SK-N-SH (cell line): Measurements from ENCODE around the gene COQ6.

ENCODE experiments used
- EP300 ChIP-seq, 2 experiments: IDR thresholded peaks; 2 replicates each; pipeline versions ENCODE4 v1.4.0 to v1.6.1; 2012; ENCODE audit warnings: borderline replicate concordance in 1 of 2, low read depth in 1 of 2, low read length in 1 of 2
- MEF2A ChIP-seq: IDR thresholded peaks from 2 replicates; pipeline ENCODE4 v1.4.0; 2012; ENCODE audit warnings: low read depth, borderline replicate concordance
- RCOR1 ChIP-seq: fragments of 150-350 bp; IDR thresholded peaks from 2 replicates; pipeline ENCODE4 v1.6.1; 2017; ENCODE audit warnings: antibody characterized with exemption, low read length
- TCF12 ChIP-seq: IDR thresholded peaks from 2 replicates; pipeline ENCODE4 v1.4.0; 2012
- YY1 ChIP-seq: IDR thresholded peaks from 2 replicates; pipeline ENCODE4 v1.4.0; 2012; ENCODE audit warnings: low read depth, mild to moderate bottlenecking
- TF ChIP-seq, protein P1 (sequence below): fragments of 200-600 bp; sonication (generic); IDR thresholded peaks from 2 replicates; pipeline ENCODE4 v1.6.1; 2017; ENCODE audit warnings: antibody characterized with exemption, mild to moderate bottlenecking, moderate library complexity
- TF ChIP-seq, protein P2 (sequence below): IDR thresholded peaks from 2 replicates; pipeline ENCODE4 v1.4.0; 2012; ENCODE audit warnings: low read depth, borderline replicate concordance
- TF ChIP-seq, protein P3 (sequence below): IDR thresholded peaks from 2 replicates; pipeline ENCODE4 v1.6.1; 2012; ENCODE audit warnings: mild to moderate bottlenecking, low read depth, low read length, moderate library complexity

DNA sequence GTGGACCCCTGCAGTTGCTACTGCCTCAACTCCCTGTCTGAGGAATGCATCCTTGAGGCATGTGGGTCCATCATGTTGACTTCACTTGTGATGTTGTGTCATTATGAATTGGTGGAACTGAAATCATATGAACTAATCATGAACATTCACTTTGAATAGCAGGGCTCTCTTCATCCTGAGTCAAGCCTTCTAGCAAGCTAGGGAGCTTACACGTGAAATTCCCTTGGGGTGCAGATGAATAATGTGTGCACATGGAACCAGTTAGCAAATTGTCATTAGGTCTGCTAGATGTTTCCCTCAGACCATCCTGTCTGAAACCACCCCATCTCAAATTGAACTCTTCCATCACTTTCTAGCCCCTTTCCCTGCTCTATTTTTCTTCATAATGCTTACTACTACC is 3.6 kb downstream of the COQ6 start:
- TF ChIP-seq, protein P1, sequence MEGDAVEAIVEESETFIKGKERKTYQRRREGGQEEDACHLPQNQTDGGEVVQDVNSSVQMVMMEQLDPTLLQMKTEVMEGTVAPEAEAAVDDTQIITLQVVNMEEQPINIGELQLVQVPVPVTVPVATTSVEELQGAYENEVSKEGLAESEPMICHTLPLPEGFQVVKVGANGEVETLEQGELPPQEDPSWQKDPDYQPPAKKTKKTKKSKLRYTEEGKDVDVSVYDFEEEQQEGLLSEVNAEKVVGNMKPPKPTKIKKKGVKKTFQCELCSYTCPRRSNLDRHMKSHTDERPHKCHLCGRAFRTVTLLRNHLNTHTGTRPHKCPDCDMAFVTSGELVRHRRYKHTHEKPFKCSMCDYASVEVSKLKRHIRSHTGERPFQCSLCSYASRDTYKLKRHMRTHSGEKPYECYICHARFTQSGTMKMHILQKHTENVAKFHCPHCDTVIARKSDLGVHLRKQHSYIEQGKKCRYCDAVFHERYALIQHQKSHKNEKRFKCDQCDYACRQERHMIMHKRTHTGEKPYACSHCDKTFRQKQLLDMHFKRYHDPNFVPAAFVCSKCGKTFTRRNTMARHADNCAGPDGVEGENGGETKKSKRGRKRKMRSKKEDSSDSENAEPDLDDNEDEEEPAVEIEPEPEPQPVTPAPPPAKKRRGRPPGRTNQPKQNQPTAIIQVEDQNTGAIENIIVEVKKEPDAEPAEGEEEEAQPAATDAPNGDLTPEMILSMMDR: no peak
- TF ChIP-seq YY1 (no peak), RCOR1 (no peak), MEF2A (no peak), EP300 (IDR thresholded peaks at IDR 0.05; ENCODE audit: borderline replicate concordance in 1 of 2, low read depth in 1 of 2, low read length in 1 of 2) (no peak), TCF12 (no peak)
- TF ChIP-seq, protein P2, sequence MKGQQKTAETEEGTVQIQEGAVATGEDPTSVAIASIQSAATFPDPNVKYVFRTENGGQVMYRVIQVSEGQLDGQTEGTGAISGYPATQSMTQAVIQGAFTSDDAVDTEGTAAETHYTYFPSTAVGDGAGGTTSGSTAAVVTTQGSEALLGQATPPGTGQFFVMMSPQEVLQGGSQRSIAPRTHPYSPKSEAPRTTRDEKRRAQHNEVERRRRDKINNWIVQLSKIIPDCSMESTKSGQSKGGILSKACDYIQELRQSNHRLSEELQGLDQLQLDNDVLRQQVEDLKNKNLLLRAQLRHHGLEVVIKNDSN: no peak
- TF ChIP-seq, protein P3, sequence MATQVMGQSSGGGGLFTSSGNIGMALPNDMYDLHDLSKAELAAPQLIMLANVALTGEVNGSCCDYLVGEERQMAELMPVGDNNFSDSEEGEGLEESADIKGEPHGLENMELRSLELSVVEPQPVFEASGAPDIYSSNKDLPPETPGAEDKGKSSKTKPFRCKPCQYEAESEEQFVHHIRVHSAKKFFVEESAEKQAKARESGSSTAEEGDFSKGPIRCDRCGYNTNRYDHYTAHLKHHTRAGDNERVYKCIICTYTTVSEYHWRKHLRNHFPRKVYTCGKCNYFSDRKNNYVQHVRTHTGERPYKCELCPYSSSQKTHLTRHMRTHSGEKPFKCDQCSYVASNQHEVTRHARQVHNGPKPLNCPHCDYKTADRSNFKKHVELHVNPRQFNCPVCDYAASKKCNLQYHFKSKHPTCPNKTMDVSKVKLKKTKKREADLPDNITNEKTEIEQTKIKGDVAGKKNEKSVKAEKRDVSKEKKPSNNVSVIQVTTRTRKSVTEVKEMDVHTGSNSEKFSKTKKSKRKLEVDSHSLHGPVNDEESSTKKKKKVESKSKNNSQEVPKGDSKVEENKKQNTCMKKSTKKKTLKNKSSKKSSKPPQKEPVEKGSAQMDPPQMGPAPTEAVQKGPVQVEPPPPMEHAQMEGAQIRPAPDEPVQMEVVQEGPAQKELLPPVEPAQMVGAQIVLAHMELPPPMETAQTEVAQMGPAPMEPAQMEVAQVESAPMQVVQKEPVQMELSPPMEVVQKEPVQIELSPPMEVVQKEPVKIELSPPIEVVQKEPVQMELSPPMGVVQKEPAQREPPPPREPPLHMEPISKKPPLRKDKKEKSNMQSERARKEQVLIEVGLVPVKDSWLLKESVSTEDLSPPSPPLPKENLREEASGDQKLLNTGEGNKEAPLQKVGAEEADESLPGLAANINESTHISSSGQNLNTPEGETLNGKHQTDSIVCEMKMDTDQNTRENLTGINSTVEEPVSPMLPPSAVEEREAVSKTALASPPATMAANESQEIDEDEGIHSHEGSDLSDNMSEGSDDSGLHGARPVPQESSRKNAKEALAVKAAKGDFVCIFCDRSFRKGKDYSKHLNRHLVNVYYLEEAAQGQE: no peak
